Stimulated activated CD4-positive, alpha-beta T cell treated with anti-CD3 and anti-CD28 coated beads, Interleukin-4, amount 100 ng/mL, for 24 hours (primary cell): ENCODE results near the gene SLC4A3.

Source experiments
- DNase-seq: peaks from one replicate; pipeline ENCODE4 v3.0.0-alpha.2; 2020

The SLC4A3 gene

GRCh38 chr2:219627103-219628100 is at the start of gene SLC4A3:
Gene SLC4A3 (plus strand): TSS chr2:219627630. CDS start chr2:219627993, 363 bp downstream.
- DNase-seq = no peak

GRCh38 chr2:219578811-219579613 is 48.4 kb upstream of the SLC4A3 start:
- DNase-seq = no peak

GRCh38 chr2:219581346-219581745 is 46.1 kb upstream of the SLC4A3 start:
- no peak for DNase-seq

GRCh38 chr2:219591091-219591490 is 36.3 kb upstream of the SLC4A3 start:
- no peak for DNase-seq

GRCh38 chr2:219592736-219593135 is 34.7 kb upstream of the SLC4A3 start:
- DNase-seq = no peak

- DNase-seq = no peak
Measured at GRCh38 chr2:219593154-219593553, 34.3 kb upstream of the SLC4A3 start.

- DNase-seq = no peak
Measured at GRCh38 chr2:219595256-219595655, 32.2 kb upstream of the SLC4A3 start.

GRCh38 chr2:219596954-219597551 is 30.4 kb upstream of the SLC4A3 start:
- no peak for DNase-seq

- DNase-seq = peak; percentile 95
Measured at GRCh38 chr2:219597552-219598307, 29.7 kb upstream of the SLC4A3 start, which contains the start of gene STK11IP. Gene STK11IP (plus strand): TSS chr2:219597857. CDS start chr2:219598120, 263 bp downstream.

GRCh38 chr2:219598308-219599078 is 28.9 kb upstream of the SLC4A3 start:
- DNase-seq = no peak

GRCh38 chr2:219603771-219604170 is 23.7 kb upstream of the SLC4A3 start:
- no peak for DNase-seq

GRCh38 chr2:219605607-219605954 is 21.8 kb upstream of the SLC4A3 start:
- no peak for DNase-seq

GRCh38 chr2:219607931-219608330 is 19.5 kb upstream of the SLC4A3 start:
- DNase-seq = no peak

GRCh38 chr2:219608399-219608964 is 18.9 kb upstream of the SLC4A3 start:
- DNase-seq = no peak

- no peak for DNase-seq
Measured at GRCh38 chr2:219609149-219609750, 18.2 kb upstream of the SLC4A3 start.

GRCh38 chr2:219611306-219611705 is 16.1 kb upstream of the SLC4A3 start:
- DNase-seq = no peak

GRCh38 chr2:219611866-219612576 is 15.4 kb upstream of the SLC4A3 start:
- no peak for DNase-seq

- DNase-seq = no peak
Measured at GRCh38 chr2:219612577-219613286, 14.7 kb upstream of the SLC4A3 start.

- no peak for DNase-seq
Measured at GRCh38 chr2:219613461-219614070, 13.9 kb upstream of the SLC4A3 start.
